GM03348 (cell line): Measurements from ENCODE around the gene ABCA4.
"Not testable (repeated sequence)": the region's sequence is repeated elsewhere in the genome, so short reads cannot be mapped to it uniquely, and the experiment has no call there.

Source experiments
- DNase-seq: peaks from one replicate; pipeline ENCODE4 v3.0.0; 2012; ENCODE audit warnings: low spot score

The ABCA4 gene

GRCh38 chr1:93979040-93979717, 141.8 kb downstream of the ABCA4 start:
- DNase-seq = no peak

- peak; percentile 77 for DNase-seq
These were observed 143.4 kb downstream of the ABCA4 start for GRCh38 chr1:93977598-93977945.

- DNase-seq = no peak
These were observed 144.0 kb downstream of the ABCA4 start for GRCh38 chr1:93976711-93977597.

GRCh38 chr1:93976291-93976690, 144.7 kb downstream of the ABCA4 start:
- no peak for DNase-seq

GRCh38 chr1:93972341-93972740, 148.6 kb downstream of the ABCA4 start:
- DNase-seq = no peak

- DNase-seq = no peak
These were observed 151.1 kb downstream of the ABCA4 start for GRCh38 chr1:93969887-93970286.

- DNase-seq = no peak
These were observed 151.6 kb downstream of the ABCA4 start for GRCh38 chr1:93969371-93969770.

- DNase-seq = peak; percentile 24
These were observed 153.6 kb downstream of the ABCA4 start for GRCh38 chr1:93967306-93967705.

GRCh38 chr1:93965888-93966287, 155.1 kb downstream of the ABCA4 start:
- no peak for DNase-seq

GRCh38 chr1:93965256-93965655, 155.7 kb downstream of the ABCA4 start:
- DNase-seq = no peak

GRCh38 chr1:93964777-93965200, 156.2 kb downstream of the ABCA4 start:
- DNase-seq = peak; percentile 35

- no peak for DNase-seq
These were observed 156.7 kb downstream of the ABCA4 start for GRCh38 chr1:93964096-93964776.

- DNase-seq = no peak
These were observed 157.4 kb downstream of the ABCA4 start for GRCh38 chr1:93963585-93963984.

GRCh38 chr1:93961906-93962305, 159.0 kb downstream of the ABCA4 start:
- DNase-seq = no peak

GRCh38 chr1:93961443-93961842, 159.5 kb downstream of the ABCA4 start:
- no peak for DNase-seq

GRCh38 chr1:93960641-93961147, 160.3 kb downstream of the ABCA4 start:
- peak; percentile 44 for DNase-seq

GRCh38 chr1:93959413-93959812, 161.5 kb downstream of the ABCA4 start:
- no peak for DNase-seq

GRCh38 chr1:93958726-93959100, 162.2 kb downstream of the ABCA4 start:
- DNase-seq = no peak

GRCh38 chr1:93958032-93958725, 162.8 kb downstream of the ABCA4 start:
- DNase-seq = no peak

GRCh38 chr1:93955765-93956164, 165.2 kb downstream of the ABCA4 start:
- DNase-seq = no peak

GRCh38 chr1:93947002-93947686, 173.8 kb downstream of the ABCA4 start:
- DNase-seq = not testable (repeated sequence)
